Loucy (cell line): ENCODE data around the gene TBC1D1.

ENCODE experiments used
- H2AFZ ChIP-seq: fragments of 200-600 bp; sonication (generic); 2 replicates; pipeline ENCODE4 v1.6.0; 2016; ENCODE audit warnings: antibody characterized with exemption, mild to moderate bottlenecking, low read length, moderate library complexity
- H3F3A ChIP-seq: fragments of 200-600 bp; 2 replicates; pipeline ENCODE4 v1.6.0; 2016; ENCODE audit warnings: antibody characterized with exemption, low read depth, mild to moderate bottlenecking
- H3K27me3 ChIP-seq: fragments of 200-600 bp; sonication (generic); 2 replicates; pipeline ENCODE4 v1.6.1; 2014; ENCODE audit warnings: low read length, mild to moderate bottlenecking; ENCODE audit not compliant: insufficient read depth, poor library complexity, severe bottlenecking
- H3K36me3 ChIP-seq: fragments of 200-600 bp; sonication (generic); 2 replicates; pipeline ENCODE4 v1.6.1; 2016; ENCODE audit warnings: low read length; ENCODE audit not compliant: insufficient read depth
- H3K4me1 ChIP-seq: fragments of 200-600 bp; sonication (generic); 2 replicates; pipeline ENCODE4 v1.5.1; 2014; ENCODE audit warnings: low read length, mild to moderate bottlenecking; ENCODE audit not compliant: insufficient read depth, poor library complexity, severe bottlenecking
- H3K4me2 ChIP-seq: fragments of 200-600 bp; sonication (generic); 2 replicates; pipeline ENCODE4 v1.6.0; 2014; ENCODE audit warnings: antibody characterized with exemption, low read length, low read depth, mild to moderate bottlenecking; ENCODE audit not compliant: poor library complexity, severe bottlenecking
- H3K4me3 ChIP-seq: fragments of 200-600 bp; sonication (generic); 2 replicates; pipeline ENCODE4 v1.5.1; 2014; ENCODE audit warnings: low read length, mild to moderate bottlenecking, mixed read lengths; ENCODE audit not compliant: poor library complexity, severe bottlenecking
- H3K79me2 ChIP-seq: fragments of 200-600 bp; sonication (generic); 2 replicates; pipeline ENCODE4 v1.6.1; 2014; ENCODE audit warnings: low read length; ENCODE audit not compliant: insufficient read depth
- H3K9ac ChIP-seq: fragments of 200-600 bp; sonication (generic); 2 replicates; pipeline ENCODE4 v1.6.0; 2014; ENCODE audit warnings: mild to moderate bottlenecking, low read depth, low read length, moderate library complexity; ENCODE audit not compliant: poor library complexity, severe bottlenecking
- H3K9me2 ChIP-seq: fragments of 200-600 bp; sonication (generic); replicated peaks from 2 replicates; pipeline ENCODE4 v1.6.1; 2016; ENCODE audit warnings: low read depth, low read length, mixed read lengths
- H3K9me3 ChIP-seq: fragments of 200-600 bp; sonication (generic); 2 replicates; pipeline ENCODE4 v1.6.1; 2014; ENCODE audit warnings: mild to moderate bottlenecking, antibody characterized with exemption, low read length, low read depth; ENCODE audit not compliant: insufficient read depth
- H4K20me1 ChIP-seq: fragments of 200-600 bp; sonication (generic); 2 replicates; pipeline ENCODE4 v1.6.0; 2014; ENCODE audit warnings: antibody characterized with exemption, low read length, mild to moderate bottlenecking; ENCODE audit not compliant: insufficient read depth, poor library complexity, severe bottlenecking
- EZH2phosphoT487 ChIP-seq: fragments of 200-600 bp; IDR thresholded peaks from 2 replicates; pipeline ENCODE4 v1.6.1; 2018; ENCODE audit warnings: antibody characterized with exemption, mild to moderate bottlenecking, moderate library complexity, borderline replicate concordance
- TF ChIP-seq, protein P1 (sequence below): fragments of 200-600 bp; sonication (generic); conservative IDR thresholded peaks from 2 replicates; pipeline ENCODE4 v1.5.1; 2014; ENCODE audit warnings: mild to moderate bottlenecking, antibody characterized with exemption, low read length

Gene TBC1D1

DNA sequence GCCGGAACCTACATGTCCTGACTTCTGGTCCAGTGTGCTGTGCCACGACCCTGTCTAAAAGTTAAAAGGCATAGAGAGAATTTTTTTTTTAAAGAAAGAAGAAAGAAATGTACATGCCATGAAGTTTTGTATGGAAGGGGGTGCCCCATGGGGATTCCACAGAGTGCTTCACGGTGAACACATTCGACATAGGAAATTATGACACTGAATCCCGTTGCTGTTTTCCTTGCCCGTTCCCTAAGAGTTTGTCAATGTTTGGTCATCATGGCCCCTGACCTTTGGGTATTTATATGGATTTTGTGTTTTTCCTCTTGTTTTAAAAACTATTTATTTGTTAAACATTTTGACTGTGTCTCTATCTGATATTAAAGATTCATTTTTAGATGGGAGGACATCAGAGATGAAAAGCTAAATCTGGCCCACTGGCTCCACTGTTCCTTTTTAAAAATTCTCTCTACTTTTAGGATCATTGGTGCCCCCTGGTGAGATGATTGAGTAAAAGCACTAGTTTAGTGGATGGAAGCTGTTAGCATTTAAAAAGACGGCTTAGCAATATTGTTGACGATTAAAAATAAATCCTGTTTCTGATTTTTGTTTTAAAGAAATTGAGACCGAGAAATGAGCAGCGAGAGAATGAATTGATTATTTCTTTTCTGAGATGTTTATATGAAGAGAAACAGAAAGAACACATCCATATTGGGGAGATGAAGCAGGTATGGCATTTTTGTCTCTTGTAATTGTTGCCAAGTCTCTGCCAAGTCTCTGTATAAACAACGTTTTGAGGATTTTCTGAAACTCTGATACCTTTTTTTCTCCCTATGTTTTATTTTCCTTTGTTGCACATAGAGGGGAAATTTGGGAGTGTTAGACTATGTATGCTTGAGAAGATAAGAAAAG lies 144.3 kb downstream of the TBC1D1 start:
- Histone ChIP-seq H4K20me1 (no peaks in the 10 kb centered on the region), H3K79me2 (no peaks in the 10 kb centered on the region), H3K9me2 (no peaks in the 10 kb centered on the region), H3K36me3 (peaks cover 31% of the 10 kb centered on the region; the same call in 1 of the 2 replicates), H2AFZ (no peak overlapping the region), H3K4me2 (no peak overlapping the region), H3K27me3 (no peaks in the 10 kb centered on the region), H3K9ac (no peak overlapping the region), H3K9me3 (no peaks in the 10 kb centered on the region), H3F3A (no peaks in the 10 kb centered on the region), H3K4me3 (no peak overlapping the region), H3K4me1 (no peaks in the 10 kb centered on the region)
- TF ChIP-seq, protein P1, sequence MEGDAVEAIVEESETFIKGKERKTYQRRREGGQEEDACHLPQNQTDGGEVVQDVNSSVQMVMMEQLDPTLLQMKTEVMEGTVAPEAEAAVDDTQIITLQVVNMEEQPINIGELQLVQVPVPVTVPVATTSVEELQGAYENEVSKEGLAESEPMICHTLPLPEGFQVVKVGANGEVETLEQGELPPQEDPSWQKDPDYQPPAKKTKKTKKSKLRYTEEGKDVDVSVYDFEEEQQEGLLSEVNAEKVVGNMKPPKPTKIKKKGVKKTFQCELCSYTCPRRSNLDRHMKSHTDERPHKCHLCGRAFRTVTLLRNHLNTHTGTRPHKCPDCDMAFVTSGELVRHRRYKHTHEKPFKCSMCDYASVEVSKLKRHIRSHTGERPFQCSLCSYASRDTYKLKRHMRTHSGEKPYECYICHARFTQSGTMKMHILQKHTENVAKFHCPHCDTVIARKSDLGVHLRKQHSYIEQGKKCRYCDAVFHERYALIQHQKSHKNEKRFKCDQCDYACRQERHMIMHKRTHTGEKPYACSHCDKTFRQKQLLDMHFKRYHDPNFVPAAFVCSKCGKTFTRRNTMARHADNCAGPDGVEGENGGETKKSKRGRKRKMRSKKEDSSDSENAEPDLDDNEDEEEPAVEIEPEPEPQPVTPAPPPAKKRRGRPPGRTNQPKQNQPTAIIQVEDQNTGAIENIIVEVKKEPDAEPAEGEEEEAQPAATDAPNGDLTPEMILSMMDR: peak; percentile 82
- no peak for TF ChIP-seq EZH2phosphoT487

DNA sequence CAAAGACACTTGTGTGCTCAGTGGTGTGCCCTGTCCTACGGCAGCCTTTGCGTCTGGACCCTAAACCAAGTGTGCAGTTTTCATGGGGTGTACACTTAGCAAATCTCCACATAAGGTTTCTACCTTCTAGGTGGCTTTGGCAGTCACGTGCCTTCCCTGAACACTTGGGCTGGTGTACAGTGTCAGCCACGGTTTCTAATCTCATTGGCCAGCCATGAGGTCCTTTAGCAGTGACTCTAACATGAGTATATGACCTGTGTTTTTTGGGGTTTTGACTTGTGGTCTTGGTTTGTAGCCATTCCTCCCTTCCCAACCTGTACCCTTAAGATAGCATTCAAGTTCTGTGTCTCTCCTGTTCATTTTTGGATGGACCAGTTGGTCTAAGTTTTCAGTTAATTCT lies 145.7 kb downstream of the TBC1D1 start:
- Histone ChIP-seq H3K9me3 (no peaks in the 10 kb centered on the region), H2AFZ (no peak overlapping the region), H3K4me1 (no peaks in the 10 kb centered on the region), H3K36me3 (peaks cover 20% of the 10 kb centered on the region; the same call in 1 of the 2 replicates), H3K4me3 (no peak overlapping the region), H3K79me2 (no peaks in the 10 kb centered on the region), H4K20me1 (no peaks in the 10 kb centered on the region), H3F3A (no peaks in the 10 kb centered on the region), H3K4me2 (no peak overlapping the region), H3K27me3 (no peaks in the 10 kb centered on the region), H3K9me2 (no peaks in the 10 kb centered on the region), H3K9ac (no peak overlapping the region)
- TF ChIP-seq, protein P1: no peak
- no peak for TF ChIP-seq EZH2phosphoT487

DNA sequence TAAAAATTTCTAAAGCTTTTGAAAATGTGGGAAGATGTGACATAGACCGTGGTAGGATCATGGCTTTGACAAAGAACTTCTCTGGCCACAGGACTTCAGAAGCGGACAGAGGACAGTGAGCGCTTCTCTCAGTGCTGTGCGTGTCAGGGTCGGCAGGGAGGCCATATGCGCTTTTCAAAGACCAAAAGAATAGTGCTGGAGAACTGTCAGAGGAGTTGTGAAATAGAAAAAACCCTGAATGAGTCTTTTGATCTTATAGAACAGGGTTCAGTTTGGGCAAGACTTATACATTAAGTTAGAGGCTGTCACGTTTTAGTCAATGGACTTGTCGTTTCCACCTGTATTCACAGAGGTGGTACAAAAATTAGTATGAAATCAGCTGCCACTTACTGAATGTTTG lies 146.7 kb downstream of the TBC1D1 start:
- H3K4me1 ChIP-seq: no peaks in the 10 kb centered on the region
- no peaks in the 10 kb centered on the region for H3K27me3 ChIP-seq
- H2AFZ ChIP-seq: no peak overlapping the region
- H3K4me2 ChIP-seq: no peak overlapping the region
- no peak overlapping the region for H3K9ac ChIP-seq
- H3K4me3 ChIP-seq: no peak overlapping the region
- no peaks in the 10 kb centered on the region for H4K20me1 ChIP-seq
- no peaks in the 10 kb centered on the region for H3K9me3 ChIP-seq
- no peak for TF ChIP-seq EZH2phosphoT487
- TF ChIP-seq, protein P1: no peak
- H3F3A ChIP-seq: no peaks in the 10 kb centered on the region
- peaks cover 22% of the 10 kb centered on the region; the same call in 1 of the 2 replicates for H3K36me3 ChIP-seq
- H3K9me2 ChIP-seq: no peaks in the 10 kb centered on the region
- no peaks in the 10 kb centered on the region for H3K79me2 ChIP-seq
